Measurements from ENCODE around the gene C17orf100. TPM values are rescaled to one million over a fixed set of nuclear protein-coding genes. Genes with fewer than 3 reads are reported as not detected.

The C17orf100 gene
- total and polyA plus RNA-seq, 2 of the 13 experiments (the other 11 are each of a cell fraction or from before 2014, with no cell fraction given), result 3.6 to 8.7 TPM

GRCh38 chr17:6651919-6652452 is 424 bp downstream of the C17orf100 start (continued):
- TF ChIP-seq KDM3A (CRISPR knock-in tag; IDR thresholded peaks at IDR 0.05; ENCODE audit: low read depth), result peak; percentile 80
- no peak for TF ChIP-seq ZSCAN25 (CRISPR knock-in tag; IDR thresholded peaks at IDR 0.05)
- TF ChIP-seq ZNF281 (CRISPR knock-in tag; IDR thresholded peaks at IDR 0.05; ENCODE audit: borderline replicate concordance), result peak; percentile 45; the same call in 1 of the 2 replicates
- no peak for TF ChIP-seq HNF4G (IDR thresholded peaks at IDR 0.05; ENCODE audit: borderline replicate concordance, low read depth, low read length)
- TF ChIP-seq HNF4G (CRISPR knock-in tag; IDR thresholded peaks at IDR 0.05; ENCODE audit: borderline replicate concordance, low read depth), result peak; percentile 54; the same call in 1 of the 2 replicates
- peak; percentile 99 for TF ChIP-seq IKZF4 (CRISPR knock-in tag; IDR thresholded peaks at IDR 0.05; ENCODE audit: borderline replicate concordance, low read depth, not compliant biosample characterization)
- peak; percentile 95; the same call in 1 of the 2 replicates for TF ChIP-seq ZNF552 (CRISPR knock-in tag; IDR thresholded peaks at IDR 0.05; ENCODE audit: borderline replicate concordance)
- no peak for TF ChIP-seq TRAFD1 (CRISPR knock-in tag; IDR thresholded peaks at IDR 0.05; ENCODE audit: borderline replicate concordance)
- no peak for TF ChIP-seq GRHL1 (CRISPR knock-in tag; conservative IDR thresholded peaks at IDR 0.05)
- no peak for TF ChIP-seq MIER2 (CRISPR knock-in tag; IDR thresholded peaks at IDR 0.05)
- no peak; the same call in 1 of the 2 replicates for TF ChIP-seq MTF2 (CRISPR knock-in tag; IDR thresholded peaks at IDR 0.05; ENCODE audit: borderline replicate concordance)
- TF ChIP-seq FOXJ3 (CRISPR knock-in tag; IDR thresholded peaks at IDR 0.05; ENCODE audit: borderline replicate concordance), result peak; percentile 9; the same call in 1 of the 2 replicates
- TF ChIP-seq NR0B2 (CRISPR knock-in tag; IDR thresholded peaks at IDR 0.05), result peak; percentile 99
- TF ChIP-seq ZNF776 (CRISPR knock-in tag; IDR thresholded peaks at IDR 0.05), result peak; percentile 100
- no peak for TF ChIP-seq SIN3A (IDR thresholded peaks at IDR 0.05; ENCODE audit: borderline replicate concordance, low read depth, low read length)
